ENCODE data around the gene CFD. TPM values are rescaled to one million over a fixed set of nuclear protein-coding genes. Genes with fewer than 3 reads are reported as not detected.

Gene CFD
- total and polyA plus RNA-seq, 8 donors, result 2.5 to 48.8 (median 15.0) TPM

DNA sequence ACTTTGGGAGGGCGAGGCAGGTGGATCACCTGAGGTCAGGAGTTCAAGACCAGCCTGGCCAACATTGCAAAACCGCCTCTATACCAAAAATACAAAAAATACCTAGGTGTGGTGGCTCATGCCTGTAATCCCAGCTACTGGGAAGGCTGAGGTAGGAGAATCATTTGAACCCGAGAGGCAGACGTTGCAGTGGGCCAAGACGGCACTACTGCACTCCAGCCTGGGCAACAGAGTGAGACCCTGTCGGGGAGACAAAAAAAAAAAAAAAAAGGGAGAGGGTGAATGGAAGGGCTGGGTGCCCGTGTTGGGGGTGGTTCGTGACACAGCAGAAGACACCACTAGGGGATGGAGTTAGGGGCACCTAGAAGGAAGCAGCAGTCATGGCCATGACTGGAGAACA is 10.8 kb downstream of the CFD start:
- H3K27me3 ChIP-seq, result no peaks in the 10 kb centered on the region
- H3K4me3 ChIP-seq, result no peak overlapping the region
- no peak for ATAC-seq
- TF ChIP-seq, protein P1, sequence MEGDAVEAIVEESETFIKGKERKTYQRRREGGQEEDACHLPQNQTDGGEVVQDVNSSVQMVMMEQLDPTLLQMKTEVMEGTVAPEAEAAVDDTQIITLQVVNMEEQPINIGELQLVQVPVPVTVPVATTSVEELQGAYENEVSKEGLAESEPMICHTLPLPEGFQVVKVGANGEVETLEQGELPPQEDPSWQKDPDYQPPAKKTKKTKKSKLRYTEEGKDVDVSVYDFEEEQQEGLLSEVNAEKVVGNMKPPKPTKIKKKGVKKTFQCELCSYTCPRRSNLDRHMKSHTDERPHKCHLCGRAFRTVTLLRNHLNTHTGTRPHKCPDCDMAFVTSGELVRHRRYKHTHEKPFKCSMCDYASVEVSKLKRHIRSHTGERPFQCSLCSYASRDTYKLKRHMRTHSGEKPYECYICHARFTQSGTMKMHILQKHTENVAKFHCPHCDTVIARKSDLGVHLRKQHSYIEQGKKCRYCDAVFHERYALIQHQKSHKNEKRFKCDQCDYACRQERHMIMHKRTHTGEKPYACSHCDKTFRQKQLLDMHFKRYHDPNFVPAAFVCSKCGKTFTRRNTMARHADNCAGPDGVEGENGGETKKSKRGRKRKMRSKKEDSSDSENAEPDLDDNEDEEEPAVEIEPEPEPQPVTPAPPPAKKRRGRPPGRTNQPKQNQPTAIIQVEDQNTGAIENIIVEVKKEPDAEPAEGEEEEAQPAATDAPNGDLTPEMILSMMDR (IDR thresholded peaks at IDR 0.05), result no peak
- no peaks in the 10 kb centered on the region for H3K9me3 ChIP-seq
- H3K36me3 ChIP-seq, result peaks cover 0 to 21% (median 4%) of the 10 kb centered on the region in 3 donors
- H3K27ac ChIP-seq, result no peak overlapping the region
- no peak for FAIRE-seq
- intact Hi-C loops (cut with DNase I), result no loop called here
- WGBS, 2 donors, result 94 to 97% methylated on average over 8 of the region's 8 CpGs
- no peak for DNase-seq
- H3K4me1 ChIP-seq, result no peaks in the 10 kb centered on the region

DNA sequence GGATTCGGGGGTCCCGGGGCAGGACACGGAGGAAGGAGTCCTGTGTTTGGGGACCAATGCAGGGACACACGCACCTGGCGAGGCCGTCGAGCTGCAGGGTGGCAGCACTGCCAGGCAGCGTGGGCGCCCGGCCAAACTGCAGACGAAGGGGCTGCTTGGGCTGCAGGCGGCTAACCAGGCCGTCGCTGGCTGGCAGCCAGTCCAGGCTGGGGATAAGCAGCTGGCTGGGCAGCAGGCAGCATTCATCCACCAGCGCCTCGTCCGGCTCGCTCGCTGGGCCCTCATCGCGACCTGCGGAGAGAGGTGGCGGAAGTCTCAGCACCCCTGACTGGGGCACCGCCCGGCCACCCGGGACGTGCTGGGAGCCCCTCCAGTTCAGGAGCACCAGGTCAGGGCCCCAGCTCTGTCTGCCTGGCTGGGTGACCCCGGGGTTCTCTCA is 11.5 kb downstream of the CFD start:
- peak in 1 of 4 donors; percentile 29 for ATAC-seq
- 80 to 84% methylated on average over 22 to 28 of the region's 28 CpGs for WGBS, 2 donors
- H3K4me1 ChIP-seq, result no peaks in the 10 kb centered on the region

DNA sequence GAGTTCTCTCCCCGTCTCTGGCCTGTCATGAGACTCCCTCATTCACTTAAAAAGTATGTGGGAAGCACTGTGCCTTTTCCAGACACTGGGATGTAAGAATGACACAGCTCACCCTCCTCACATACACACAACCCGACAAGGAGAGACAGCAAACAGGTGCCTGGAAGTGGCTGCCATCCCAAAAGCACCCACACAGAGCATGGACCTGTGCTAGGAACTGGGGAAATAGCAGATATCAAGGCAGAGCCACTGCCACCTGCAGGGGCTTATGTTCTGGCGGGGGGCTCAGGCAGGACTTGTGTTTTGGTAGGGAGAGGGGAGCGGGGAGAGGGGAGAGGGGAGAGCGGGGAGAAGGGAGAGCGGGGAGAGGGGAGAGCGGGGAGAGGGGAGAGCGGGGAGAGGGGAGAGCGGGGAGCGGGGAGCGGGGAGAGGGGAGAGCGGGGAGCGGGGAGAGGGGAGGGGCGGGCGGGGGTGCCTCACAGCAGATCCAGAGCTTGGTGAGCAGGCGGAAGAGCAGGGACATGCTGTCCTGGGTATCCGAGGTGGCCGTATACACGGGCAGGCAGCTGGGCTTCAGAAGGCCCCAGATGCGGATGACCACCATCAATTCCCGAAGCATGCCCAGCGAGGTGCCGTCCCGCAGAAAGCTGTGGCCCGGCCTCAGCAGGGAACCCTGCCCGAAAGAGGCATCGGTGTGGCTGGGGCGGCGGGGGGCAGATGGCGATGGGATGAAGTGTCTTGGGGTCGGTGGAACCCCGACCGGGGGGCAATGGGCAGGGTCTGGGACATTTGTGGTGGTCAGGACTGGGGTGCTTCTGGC is 12.2 kb downstream of the CFD start:
- peak in 2 of 6 donors; percentile 60 to 77 for DNase-seq
- Histone ChIP-seq H3K4me1 (no peaks in the 10 kb centered on the region), H3K27ac (no peak overlapping the region), H3K9me3 (no peaks in the 10 kb centered on the region), H3K27me3 (no peaks in the 10 kb centered on the region), H3K4me3 (no peak overlapping the region), H3K36me3 (peaks cover 0 to 27% (median 4%) of the 10 kb centered on the region in 3 donors)
- 94 to 97% methylated on average over 20 to 21 of the region's 33 CpGs for WGBS, 2 donors
- TF ChIP-seq, protein P1 (IDR thresholded peaks at IDR 0.05), result no peak
- no peak for ATAC-seq
- no peak for FAIRE-seq
- intact Hi-C loops (cut with DNase I), result no loop called here

More for the DNA sequence above, 11.5 kb downstream of the CFD start:
- DNase-seq (peak in 4 of 6 donors; percentile 43 to 89 (median 65)), FAIRE-seq (no peak)
- Histone ChIP-seq H3K36me3 (peaks cover 0 to 26% (median 4%) of the 10 kb centered on the region in 3 donors), H3K9me3 (no peaks in the 10 kb centered on the region), H3K27me3 (no peaks in the 10 kb centered on the region), H3K4me3 (no peak overlapping the region), H3K27ac (no peak overlapping the region)
- TF ChIP-seq, protein P1 (IDR thresholded peaks at IDR 0.05), result no peak
- intact Hi-C loops (cut with DNase I), result no loop called here

DNA sequence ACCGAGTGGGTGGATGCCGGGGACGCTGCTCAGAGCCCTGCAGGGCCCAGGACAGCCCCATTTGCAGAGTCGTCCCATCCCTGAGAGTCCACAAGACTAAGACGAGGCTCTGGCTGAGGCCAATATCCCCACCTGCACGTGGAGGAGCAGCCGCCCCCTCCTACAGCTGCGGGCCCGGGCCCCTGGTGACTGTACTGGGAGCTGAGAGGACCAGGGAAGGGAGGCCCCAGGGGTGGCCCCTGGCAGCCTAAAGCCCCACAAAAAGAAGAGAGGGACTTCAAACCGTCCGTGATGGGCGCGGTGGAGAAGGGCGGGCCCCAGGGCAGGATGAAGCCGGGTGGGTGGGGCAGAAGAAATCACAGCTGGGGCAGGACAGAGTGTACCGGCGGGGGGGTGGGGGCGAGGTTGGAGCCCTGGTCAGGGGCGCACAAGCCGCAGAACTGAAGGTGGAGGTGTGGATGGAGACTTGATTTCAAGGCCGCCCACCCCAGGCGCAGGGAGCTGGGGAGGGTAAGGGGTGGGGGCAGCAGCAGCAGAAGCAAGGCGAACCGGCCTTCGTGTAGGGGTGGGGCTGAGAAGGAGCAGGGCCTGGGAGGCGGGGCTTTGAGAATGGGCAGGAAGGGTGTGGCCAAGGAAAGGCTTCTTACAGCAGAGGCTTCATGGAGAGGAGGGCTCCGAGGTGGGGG is 12.9 kb downstream of the CFD start:
- DNase-seq (peak in 2 of 6 donors; percentile 58 to 83), FAIRE-seq (no peak), ATAC-seq (peak in 1 of 4 donors; percentile 43)
- Histone ChIP-seq H3K36me3 (peaks cover 0 to 33% (median 4%) of the 10 kb centered on the region in 3 donors), H3K4me1 (no peaks in the 10 kb centered on the region), H3K4me3 (no peak overlapping the region), H3K27ac (no peak overlapping the region), H3K27me3 (no peaks in the 10 kb centered on the region), H3K9me3 (no peaks in the 10 kb centered on the region)
- WGBS, 2 donors, result 84 to 90% methylated on average over 27 of the region's 27 CpGs
- TF ChIP-seq, protein P1 (IDR thresholded peaks at IDR 0.05), result no peak
- intact Hi-C loops (cut with DNase I), result no loop called here

Measured in pancreas (tissue), 10 donors.